HG03045 (cell line): ENCODE results near the gene CD47.

ENCODE experiments used
- ATAC-seq: cut with Tn5 transposase; IDR thresholded peaks from one replicate; pipeline ENCODE4 v1.9.1; 2021; ENCODE audit warnings: mild to moderate bottlenecking, moderate library complexity; ENCODE audit not compliant: unreplicated experiment

The CD47 gene

GRCh38 chr3:108092501-108092900, 1.7 kb upstream of the CD47 start:
- ATAC-seq, result no peak

DNA sequence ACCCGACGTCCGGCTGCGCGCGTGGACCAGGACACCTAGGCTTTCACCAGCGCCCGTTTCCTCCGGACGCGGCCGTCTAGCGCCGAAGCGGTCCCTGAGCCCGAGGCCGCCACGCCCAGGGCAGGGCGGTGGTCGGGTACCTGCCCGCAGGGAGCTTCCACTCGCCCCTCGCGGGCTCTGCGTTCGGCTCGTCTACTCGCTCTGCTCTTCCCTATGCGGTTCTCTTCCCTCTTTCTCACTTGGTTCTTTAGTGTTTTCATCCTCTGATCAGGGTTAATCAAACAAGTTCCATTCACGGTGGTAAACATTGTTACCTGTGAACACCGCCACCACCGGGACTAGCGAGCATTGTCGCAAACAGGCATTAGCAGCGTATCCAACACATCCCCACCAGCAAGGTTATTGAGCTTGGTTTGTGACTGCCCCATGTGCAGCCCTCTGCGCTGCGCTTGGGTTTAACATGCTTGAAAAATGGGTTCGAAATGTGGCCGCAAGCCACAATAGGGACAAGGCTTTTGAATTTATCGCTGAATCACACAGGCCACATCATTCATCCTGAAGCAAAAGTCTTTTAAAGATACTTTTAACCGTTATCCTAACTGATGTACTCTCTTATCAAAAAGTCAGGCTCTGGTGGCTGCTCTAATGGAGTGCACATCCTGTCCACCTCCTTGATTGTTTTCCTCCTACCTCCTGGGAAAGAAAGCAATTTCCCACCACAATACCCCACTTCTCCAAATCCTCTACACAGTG, 843 bp upstream of the CD47 start:
- ATAC-seq, result no peak

DNA sequence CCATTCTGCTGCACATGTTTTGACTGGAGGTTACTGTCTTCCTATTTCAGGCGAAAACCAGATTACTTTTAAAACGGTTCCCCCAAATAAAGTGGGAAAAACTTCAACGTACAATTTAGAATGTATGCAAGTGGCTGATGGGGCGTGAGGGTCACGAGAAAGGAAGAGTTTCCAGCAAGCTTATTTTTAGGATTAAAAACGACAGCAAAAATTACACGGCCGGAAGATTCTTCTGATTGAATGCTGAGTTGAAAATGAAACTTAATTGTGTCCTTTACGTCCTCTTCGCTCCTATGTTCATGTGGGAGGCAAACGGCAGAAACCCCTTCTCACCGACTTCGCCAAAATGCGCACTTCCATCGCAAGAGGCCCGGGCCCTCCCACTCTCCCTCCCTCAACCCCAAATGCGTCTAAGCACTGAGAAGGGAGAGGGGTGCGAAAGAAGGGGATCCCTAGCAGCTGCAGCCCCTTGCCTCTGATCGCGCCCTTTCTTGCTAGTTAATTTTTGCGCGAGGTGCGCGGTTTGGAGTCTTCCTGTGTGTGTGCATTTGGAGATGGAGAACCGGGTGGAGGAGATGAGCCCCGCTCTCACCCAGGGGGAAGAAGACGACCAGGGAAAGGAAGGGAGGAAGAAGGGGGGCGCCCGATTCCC, 656 bp downstream of the CD47 start:
- peak; percentile 10 for ATAC-seq

GRCh38 chr3:108089579-108089978, 1.3 kb downstream of the CD47 start:
- ATAC-seq, result no peak

GRCh38 chr3:108088697-108089096, 2.1 kb downstream of the CD47 start:
- peak; percentile 37 for ATAC-seq

GRCh38 chr3:108088146-108088545, 2.7 kb downstream of the CD47 start:
- no peak for ATAC-seq

GRCh38 chr3:108086653-108087052, 4.2 kb downstream of the CD47 start:
- no peak for ATAC-seq

- no peak for ATAC-seq
These were observed 5.0 kb downstream of the CD47 start for GRCh38 chr3:108085810-108086350.

DNA sequence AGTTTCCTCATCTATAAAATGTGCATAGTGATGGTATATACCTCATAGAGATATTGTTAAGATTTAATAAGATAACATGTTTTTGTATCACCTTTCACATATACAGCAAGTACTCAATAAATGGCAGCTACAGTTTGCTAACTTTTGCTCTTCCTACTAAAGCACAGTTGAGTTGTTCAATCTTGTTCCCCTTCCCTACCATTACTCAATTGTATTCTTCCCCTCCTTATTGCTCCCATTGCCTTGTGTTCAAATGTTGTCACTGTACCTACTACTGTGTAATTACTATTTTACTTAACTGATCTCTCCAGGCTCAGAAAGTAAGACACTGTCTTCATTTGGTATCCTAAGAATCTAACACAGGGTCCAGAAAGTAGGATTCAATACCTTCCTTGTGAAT, 5.5 kb downstream of the CD47 start:
- no peak for ATAC-seq

DNA sequence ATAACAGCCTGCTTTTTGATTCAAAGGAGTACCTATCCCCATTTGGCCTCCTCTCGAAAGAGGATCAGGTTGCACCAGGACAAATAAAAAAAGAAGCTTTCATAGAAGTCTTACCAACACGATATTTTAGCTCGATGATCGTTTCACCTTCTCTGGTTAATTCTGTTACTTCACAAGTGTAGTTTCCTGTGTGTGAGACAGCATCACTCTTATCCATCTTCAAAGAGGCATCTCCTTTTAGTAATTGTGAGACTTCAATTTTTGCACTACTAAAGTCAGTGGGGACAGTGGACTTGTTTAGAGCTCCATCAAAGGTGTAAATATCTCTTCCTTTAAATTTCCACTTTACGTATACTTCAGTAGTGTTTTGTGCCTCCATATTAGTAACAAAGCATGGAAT, 11.0 kb downstream of the CD47 start:
- no peak for ATAC-seq

DNA sequence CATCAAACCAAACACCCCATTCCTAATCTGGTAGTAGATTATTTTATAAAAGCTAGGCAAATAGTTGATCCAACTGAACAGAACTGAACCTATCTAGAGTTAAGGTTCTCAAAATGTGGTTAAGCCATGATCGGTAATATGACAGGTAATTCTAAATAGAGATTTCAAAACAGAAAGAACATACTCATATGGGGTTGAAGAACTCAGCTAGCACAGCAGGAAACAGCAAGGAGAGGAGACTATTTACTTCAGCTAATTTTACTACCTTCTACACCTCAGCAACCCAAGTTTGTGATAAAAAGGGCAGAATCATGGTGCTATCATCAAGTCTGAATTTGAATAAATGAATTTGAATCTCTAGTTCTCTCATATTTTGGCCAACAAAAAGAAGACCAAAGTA, 11.8 kb downstream of the CD47 start:
- ATAC-seq, result no peak

- no peak for ATAC-seq
These were observed 14.3 kb downstream of the CD47 start for GRCh38 chr3:108076564-108076963.

- no peak for ATAC-seq
These were observed 16.9 kb downstream of the CD47 start for GRCh38 chr3:108073764-108074431.

DNA sequence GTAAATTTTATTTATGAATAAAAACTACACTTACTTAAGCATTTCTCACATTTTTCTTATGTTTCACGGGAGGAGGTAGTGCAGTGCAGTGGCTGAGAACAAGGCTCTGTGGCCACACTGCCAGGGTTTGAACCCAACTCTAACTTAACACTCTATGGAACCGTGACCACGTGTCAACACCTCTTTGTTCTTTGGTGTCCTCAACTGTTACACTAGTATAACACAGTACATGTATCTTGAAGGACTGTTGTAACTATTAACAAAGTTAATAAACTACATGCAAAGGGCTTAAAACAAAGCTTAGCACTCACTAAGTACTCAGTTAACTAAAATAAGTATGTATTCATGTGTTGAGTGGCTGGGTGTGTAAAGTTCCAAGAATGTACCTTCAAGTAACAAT, 19.5 kb downstream of the CD47 start:
- ATAC-seq, result no peak

DNA sequence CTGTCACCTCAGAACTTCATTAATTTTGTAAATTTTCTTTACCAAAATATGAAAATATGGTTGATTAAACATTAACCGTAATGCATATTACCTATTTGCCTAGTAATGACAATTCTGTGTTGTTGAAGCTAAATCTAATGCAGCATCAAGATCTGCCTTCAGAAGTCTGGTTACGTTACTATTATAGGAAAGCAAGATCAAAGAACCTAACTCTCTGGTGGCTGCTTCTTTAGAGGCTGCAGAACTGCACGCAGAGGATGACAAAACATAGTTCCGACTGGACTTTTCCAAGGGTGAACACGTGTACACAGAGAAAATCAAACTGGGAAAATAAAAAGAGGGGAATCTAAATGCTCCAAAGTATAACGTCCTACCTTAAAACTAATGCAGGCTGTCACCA, 20.5 kb downstream of the CD47 start:
- no peak for ATAC-seq

DNA sequence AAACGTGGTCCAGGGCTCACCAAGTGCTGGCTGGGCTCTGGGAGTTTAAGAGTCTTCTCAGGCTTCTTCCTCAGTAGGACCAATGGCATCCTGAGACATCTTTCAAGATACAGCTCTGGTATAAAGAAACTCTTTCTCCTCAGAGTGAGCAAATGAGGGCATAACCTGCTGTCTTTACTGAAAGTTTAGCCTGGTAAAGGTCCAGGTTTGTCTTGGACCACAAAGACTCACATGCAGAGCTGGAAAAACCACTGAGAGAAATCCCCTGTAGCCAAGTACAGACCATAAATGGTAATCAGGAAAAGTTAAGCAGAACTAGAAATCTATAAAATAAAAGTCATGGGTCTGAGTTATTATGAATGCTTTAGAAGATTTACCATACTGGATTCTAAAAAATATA, 23.1 kb downstream of the CD47 start:
- ATAC-seq, result no peak

- no peak for ATAC-seq
These were observed 25.7 kb downstream of the CD47 start for GRCh38 chr3:108065096-108065495.

DNA sequence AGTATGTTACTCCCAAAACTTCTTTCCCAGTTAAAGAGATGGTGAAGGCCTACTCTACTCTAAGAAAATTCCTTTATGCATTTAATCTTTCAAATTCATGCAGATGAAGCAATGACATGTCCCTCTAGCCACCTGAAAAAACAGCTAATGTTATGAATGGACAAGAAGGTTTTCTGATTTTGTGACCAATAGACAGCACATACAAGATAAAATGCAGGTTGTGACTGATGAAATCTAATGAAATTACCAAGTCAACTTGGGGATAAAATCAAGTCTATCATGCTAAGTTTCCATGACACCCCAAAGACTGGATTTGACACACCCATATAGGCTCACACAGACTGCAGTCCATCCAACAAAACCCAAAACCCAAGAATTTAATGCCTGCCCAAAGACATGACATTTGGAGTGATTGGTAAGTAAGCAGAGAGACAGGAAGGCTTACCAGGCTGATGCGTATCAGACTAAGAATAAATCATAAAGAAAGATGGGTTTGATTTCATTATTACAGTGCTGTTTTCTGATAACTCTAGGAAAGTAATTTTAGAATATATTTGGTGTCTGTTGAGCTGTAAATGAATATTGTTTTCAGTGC, 26.4 kb downstream of the CD47 start:
- no peak for ATAC-seq

- no peak for ATAC-seq
These were observed 28.8 kb downstream of the CD47 start for GRCh38 chr3:108062051-108062450.

GRCh38 chr3:108060331-108060730, 30.5 kb downstream of the CD47 start:
- ATAC-seq, result no peak

GRCh38 chr3:108055931-108056330, 34.9 kb downstream of the CD47 start:
- ATAC-seq, result no peak
